MCF 10A (cell line): ENCODE data around the gene PALD1. TPM values are rescaled to one million over a fixed set of nuclear protein-coding genes. Genes with fewer than 3 reads are reported as not detected.

ENCODE experiments used
- Bru-seq: library from RNA; stranded (reverse); fragments of 400-500 nt; gene quantifications from one replicate; lab custom pipeline; 2021; lab: Mats Ljungman, UMichigan
- BruChase-seq, 2 experiments: library from RNA; stranded (reverse); fragments of 400-500 nt; gene quantifications; one replicate each; lab custom pipeline; 2021; lab: Mats Ljungman, UMichigan
- BruUV-seq: library from RNA; stranded (reverse); fragments of 400-500 nt; replicated peaks from 2 replicates; lab custom pipeline; 2021; lab: Mats Ljungman, UMichigan
- CTCF ChIA-PET: fragments of 300-600 bp; sonication (Branson Sonifier 250); formaldehyde crosslinking; extraction: SDS; loops from one replicate; lab custom pipeline; 2021; ENCODE audit warnings: antibody characterized with exemption, inconsistent platforms; lab: Yijun Ruan, JAX
- POLR2A ChIA-PET: fragments of 300-600, 350-650 bp; sonication (Branson Sonifier 250); formaldehyde crosslinking; extraction: SDS; loops from one replicate; lab custom pipeline; 2020; ENCODE audit warnings: antibody characterized with exemption, inconsistent platforms; lab: Yijun Ruan, JAX
- DNase-seq: peaks from one replicate; pipeline ENCODE4 v3.0.0-alpha.2; 2018; ENCODE audit not compliant: unreplicated experiment
- H3K27ac Mint-ChIP-seq: one replicate; pipeline ENCODE4 v1.8.0; 2022; ENCODE audit warnings: mild to moderate bottlenecking, low read depth, mixed read lengths; ENCODE audit not compliant: unreplicated experiment
- H3K27me3 Mint-ChIP-seq: one replicate; pipeline ENCODE4 v1.8.0; 2022; ENCODE audit warnings: mixed read lengths; ENCODE audit not compliant: insufficient read depth, unreplicated experiment
- H3K36me3 Mint-ChIP-seq: one replicate; pipeline ENCODE4 v1.8.0; 2022; ENCODE audit warnings: mild to moderate bottlenecking, moderate library complexity, mixed read lengths; ENCODE audit not compliant: insufficient read depth, unreplicated experiment
- H3K4me1 Mint-ChIP-seq: one replicate; pipeline ENCODE4 v1.8.0; 2022; ENCODE audit warnings: mixed read lengths; ENCODE audit not compliant: insufficient read depth, unreplicated experiment
- H3K4me3 Mint-ChIP-seq: one replicate; pipeline ENCODE4 v1.8.0; 2022; ENCODE audit warnings: mild to moderate bottlenecking, moderate library complexity, mixed read lengths; ENCODE audit not compliant: unreplicated experiment
- H3K9me3 Mint-ChIP-seq: one replicate; pipeline ENCODE4 v1.8.0; 2022; ENCODE audit warnings: mixed read lengths; ENCODE audit not compliant: unreplicated experiment
- CTCF ChIP-seq: fragments of 200-600 bp; IDR thresholded peaks from one replicate; pipeline ENCODE4 v1.8.0; 2022; ENCODE audit warnings: antibody characterized with exemption, mild to moderate bottlenecking; ENCODE audit not compliant: unreplicated experiment
- intact Hi-C: fragments of 100-400 bp; cut with micrococcal nuclease; formaldehyde crosslinking; loops from 2 replicates; pipeline ENCODE4 v1.14.1; 2022
- long read RNA-seq: library from polyadenylated mRNA; stranded (forward); transcript quantifications from one replicate; pipeline ENCODE4 v2.0.0, GENCODE V29; 2022
- total RNA-seq: library from RNA; stranded (reverse); gene quantifications from 2 replicates; pipeline ENCODE4 v1.2.3, GENCODE V29; 2022

PALD1 gene
- total RNA-seq (0.12 TPM in 1 of 2 replicates, not detected in the other), Bru-seq, nascent RNA (percentile 11 among the genes with signal in this experiment), BruChase-seq, experiment 1, labeled RNA remaining after a 6-hour chase (percentile 8 among the genes with signal in this experiment), BruChase-seq, experiment 2, labeled RNA remaining after a 2-hour chase (percentile 7 among the genes with signal in this experiment)
- long read RNA-seq = 0 reads

GRCh38 chr10:70478191-70479164 lies at the start of gene PALD1:
TSS of gene PALD1 (plus strand) at chr10:70478767. CDS start at chr10:70525952, 47,185 bp downstream.
- BruUV-seq = no TSS peak
- Mint-ChIP-seq H3K36me3 (no peaks in the 10 kb centered on the region), H3K27ac (no peak within 1 kb of the TSS), H3K4me3 (peak within 1 kb of the TSS; percentile 52), H3K4me1 (peaks cover 21% of the 10 kb centered on the region), H3K27me3 (no peaks in the 10 kb centered on the region), H3K9me3 (no peaks in the 10 kb centered on the region)
- CTCF ChIA-PET = interaction anchor here (3.1 kb wide), 1 partner anchor 17 kb away, joined by 9 read pairs; no protein-coding TSS in a partner anchor
- DNase-seq = peak; percentile 48
- no peak for TF ChIP-seq CTCF
- POLR2A ChIA-PET = interaction anchor here (1.5 kb wide), 1 partner anchor 17 kb away, joined by 6 read pairs; no protein-coding TSS in a partner anchor
- intact Hi-C loops = no loop called here

GRCh38 chr10:70430493-70431445 lies 47.8 kb upstream of the PALD1 start:
- Mint-ChIP-seq H3K27me3 (no peaks in the 10 kb centered on the region), H3K9me3 (no peaks in the 10 kb centered on the region), H3K4me1 (no peaks in the 10 kb centered on the region), H3K4me3 (no peak overlapping the region), H3K27ac (no peak overlapping the region), H3K36me3 (peaks cover 25% of the 10 kb centered on the region)
- intact Hi-C loops = no loop called here
- POLR2A ChIA-PET = interaction anchor here (0.5 to 1.5 kb wide), 6 partner anchors 9 to 453 kb away, joined by 3 to 5 read pairs (median 3); no protein-coding TSS in a partner anchor
- CTCF ChIA-PET = interaction anchor here (0.6 to 1.4 kb wide), 7 partner anchors 11 to 644 kb away, joined by 3 to 4 read pairs (median 3); no protein-coding TSS in a partner anchor
- no TSS peak for BruUV-seq
- TF ChIP-seq CTCF = no peak
- no peak for DNase-seq

GRCh38 chr10:70432101-70432500 lies 46.5 kb upstream of the PALD1 start:
- no peaks in the 10 kb centered on the region for H3K27me3 Mint-ChIP-seq
- BruUV-seq = no TSS peak
- H3K4me1 Mint-ChIP-seq = no peaks in the 10 kb centered on the region
- H3K4me3 Mint-ChIP-seq = no peak overlapping the region
- H3K36me3 Mint-ChIP-seq = peaks cover 16% of the 10 kb centered on the region
- no peaks in the 10 kb centered on the region for H3K9me3 Mint-ChIP-seq
- intact Hi-C loops = no loop called here
- no peak for DNase-seq
- ChIA-PET CTCF (interaction anchor here (0.6 to 1.4 kb wide), 4 partner anchors 29 to 925 kb away, joined by 3 to 4 read pairs (median 3); no protein-coding TSS in a partner anchor), POLR2A (interaction anchor here (0.9 to 1.5 kb wide), 2 partner anchors 15 to 30 kb away, joined by 3 to 4 read pairs; no protein-coding TSS in a partner anchor)
- H3K27ac Mint-ChIP-seq = no peak overlapping the region
- TF ChIP-seq CTCF = no peak
